ENCODE results near the gene RUNX2.

- TF ChIP-seq CTCF (IDR thresholded peaks at IDR 0.05) (no peak), POLR2A (IDR thresholded peaks at IDR 0.05) (no peak)
Measured at GRCh38 chr6:45657226-45657625, 329.1 kb downstream of the RUNX2 start.

All from uterus (tissue), 2 donors.